KMS-11 (cell line): ENCODE measurements around the gene PRKCD.

ENCODE experiments used
- H2AFZ ChIP-seq: fragments of 200-600 bp; sonication (generic); 2 replicates; pipeline ENCODE4 v1.6.1; 2016; ENCODE audit warnings: antibody characterized with exemption, mixed run types, low read depth
- H3K27ac ChIP-seq: fragments of 200-600 bp; sonication (generic); 2 replicates; pipeline ENCODE4 v1.6.1; 2016; ENCODE audit warnings: mild to moderate bottlenecking, mixed run types
- H3K27me3 ChIP-seq: fragments of 200-600 bp; sonication (generic); 2 replicates; pipeline ENCODE4 v1.6.1; 2017; ENCODE audit warnings: mild to moderate bottlenecking, low read depth, mixed run types, moderate library complexity; ENCODE audit not compliant: insufficient read depth
- H3K36me3 ChIP-seq: fragments of 200-600 bp; sonication (generic); 2 replicates; pipeline ENCODE4 v1.6.1; 2017; ENCODE audit warnings: mild to moderate bottlenecking, mixed run types; ENCODE audit not compliant: insufficient read depth
- H3K4me1 ChIP-seq: fragments of 200-600 bp; sonication (generic); 2 replicates; pipeline ENCODE4 v1.6.1; 2016; ENCODE audit warnings: mild to moderate bottlenecking, low read depth, mixed run types; ENCODE audit not compliant: poor library complexity, severe bottlenecking
- H3K4me2 ChIP-seq: fragments of 200-600 bp; sonication (generic); 2 replicates; pipeline ENCODE4 v1.7.0; 2016; ENCODE audit warnings: mild to moderate bottlenecking, mixed run types
- H3K4me3 ChIP-seq: fragments of 200-600 bp; sonication (generic); IDR thresholded peaks from 2 replicates; pipeline ENCODE4 v1.6.1; 2017; ENCODE audit warnings: low read depth, low read length, mixed read lengths; ENCODE audit not compliant: insufficient read depth
- H3K79me2 ChIP-seq: fragments of 200-600 bp; sonication (generic); 2 replicates; pipeline ENCODE4 v1.6.1; 2016; ENCODE audit warnings: low read depth, mixed run types; ENCODE audit not compliant: insufficient read depth
- H3K9ac ChIP-seq: fragments of 200-600 bp; sonication (generic); 2 replicates; pipeline ENCODE4 v1.6.1; 2016; ENCODE audit warnings: mild to moderate bottlenecking, mixed run types
- H4K20me1 ChIP-seq: fragments of 200-600 bp; sonication (generic); 2 replicates; pipeline ENCODE4 v1.6.1; 2016; ENCODE audit warnings: mild to moderate bottlenecking, mixed run types; ENCODE audit not compliant: insufficient read depth
- TF ChIP-seq, protein P1 (sequence below): fragments of 200-600 bp; sonication (generic); conservative IDR thresholded peaks from 2 replicates; pipeline ENCODE4 v1.6.1; 2017; ENCODE audit warnings: low read depth, mild to moderate bottlenecking, antibody characterized with exemption, low read length, moderate library complexity, mixed read lengths

The PRKCD gene

GRCh38 chr3:53178246-53178645 lies 17.2 kb downstream of the PRKCD start:
- Histone ChIP-seq H2AFZ (no peak overlapping the region), H3K27me3 (no peaks in the 10 kb centered on the region), H3K4me1 (peaks cover 26% of the 10 kb centered on the region), H3K36me3 (no peaks in the 10 kb centered on the region), H3K9ac (no peak overlapping the region), H3K4me3 (no peak overlapping the region), H3K4me2 (no peak overlapping the region), H3K79me2 (no peaks in the 10 kb centered on the region), H3K27ac (no peak overlapping the region), H4K20me1 (no peaks in the 10 kb centered on the region)
- TF ChIP-seq, protein P1, sequence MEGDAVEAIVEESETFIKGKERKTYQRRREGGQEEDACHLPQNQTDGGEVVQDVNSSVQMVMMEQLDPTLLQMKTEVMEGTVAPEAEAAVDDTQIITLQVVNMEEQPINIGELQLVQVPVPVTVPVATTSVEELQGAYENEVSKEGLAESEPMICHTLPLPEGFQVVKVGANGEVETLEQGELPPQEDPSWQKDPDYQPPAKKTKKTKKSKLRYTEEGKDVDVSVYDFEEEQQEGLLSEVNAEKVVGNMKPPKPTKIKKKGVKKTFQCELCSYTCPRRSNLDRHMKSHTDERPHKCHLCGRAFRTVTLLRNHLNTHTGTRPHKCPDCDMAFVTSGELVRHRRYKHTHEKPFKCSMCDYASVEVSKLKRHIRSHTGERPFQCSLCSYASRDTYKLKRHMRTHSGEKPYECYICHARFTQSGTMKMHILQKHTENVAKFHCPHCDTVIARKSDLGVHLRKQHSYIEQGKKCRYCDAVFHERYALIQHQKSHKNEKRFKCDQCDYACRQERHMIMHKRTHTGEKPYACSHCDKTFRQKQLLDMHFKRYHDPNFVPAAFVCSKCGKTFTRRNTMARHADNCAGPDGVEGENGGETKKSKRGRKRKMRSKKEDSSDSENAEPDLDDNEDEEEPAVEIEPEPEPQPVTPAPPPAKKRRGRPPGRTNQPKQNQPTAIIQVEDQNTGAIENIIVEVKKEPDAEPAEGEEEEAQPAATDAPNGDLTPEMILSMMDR, result no peak

GRCh38 chr3:53179580-53179979 lies 18.6 kb downstream of the PRKCD start:
- Histone ChIP-seq H3K9ac (no peak overlapping the region), H3K79me2 (no peaks in the 10 kb centered on the region), H2AFZ (no peak overlapping the region), H4K20me1 (no peaks in the 10 kb centered on the region), H3K4me3 (no peak overlapping the region), H3K36me3 (no peaks in the 10 kb centered on the region), H3K4me1 (peaks cover 16% of the 10 kb centered on the region), H3K27ac (no peak overlapping the region), H3K27me3 (no peaks in the 10 kb centered on the region), H3K4me2 (no peak overlapping the region)
- TF ChIP-seq, protein P1, result no peak

DNA sequence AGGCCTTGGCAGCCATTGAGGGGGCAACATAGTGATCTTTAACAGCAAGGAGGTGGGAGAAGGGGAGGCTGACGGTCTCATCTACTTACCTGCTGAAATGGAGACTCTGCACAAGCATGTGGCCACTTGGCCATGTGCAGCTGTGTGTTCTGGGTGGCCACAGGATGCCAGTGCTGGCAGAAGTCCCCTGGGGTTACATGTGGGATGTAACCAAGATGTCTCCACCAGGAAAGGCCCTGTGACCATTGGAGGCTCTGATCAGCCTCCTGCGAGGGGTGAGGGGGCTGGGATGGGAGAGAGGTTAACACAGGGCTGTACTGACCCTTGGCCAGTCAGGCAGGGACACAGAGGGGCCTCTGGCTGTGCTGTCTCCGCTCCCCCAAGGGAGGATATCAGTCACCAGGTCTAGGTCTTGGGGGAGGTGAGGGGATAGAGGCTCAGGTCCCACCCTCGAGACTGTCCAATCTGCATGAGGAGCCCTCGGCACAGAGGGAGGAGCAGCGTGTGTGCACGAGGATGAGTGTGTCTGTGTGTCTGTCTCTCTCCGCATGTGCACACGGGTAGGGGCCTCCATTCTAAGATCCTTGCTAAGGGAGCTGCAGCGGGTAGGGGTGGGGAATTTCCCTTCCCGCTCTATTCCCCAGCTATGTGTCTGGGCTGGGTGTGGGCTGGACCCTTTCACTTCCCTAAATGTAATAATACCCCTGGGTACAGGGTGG lies 19.5 kb downstream of the PRKCD start:
- Histone ChIP-seq H3K4me3 (no peak overlapping the region), H3K4me1 (peaks cover 9% of the 10 kb centered on the region), H3K27ac (no peak overlapping the region), H3K9ac (no peak overlapping the region), H3K36me3 (no peaks in the 10 kb centered on the region), H2AFZ (no peak overlapping the region), H4K20me1 (no peaks in the 10 kb centered on the region), H3K27me3 (no peaks in the 10 kb centered on the region), H3K4me2 (no peak overlapping the region), H3K79me2 (no peaks in the 10 kb centered on the region)
- TF ChIP-seq, protein P1, result no peak

DNA sequence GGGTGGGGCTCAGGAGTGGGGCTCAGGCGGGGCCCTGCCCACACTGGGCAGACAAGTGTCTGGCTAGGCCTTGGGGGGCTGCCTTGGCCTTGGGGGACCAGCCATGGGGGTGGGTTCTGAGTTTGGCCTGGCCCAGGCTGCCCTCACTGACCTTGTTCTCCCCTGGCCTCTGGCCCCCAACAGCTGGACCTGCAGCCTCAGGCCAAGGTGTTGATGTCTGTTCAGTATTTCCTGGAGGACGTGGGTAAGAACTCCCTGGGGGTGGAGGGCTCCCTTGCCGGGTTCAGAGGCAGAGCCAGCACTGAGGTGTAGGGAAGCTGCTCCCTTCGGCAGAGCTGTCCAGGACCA lies 20.0 kb downstream of the PRKCD start:
- no peak overlapping the region for H3K4me3 ChIP-seq
- no peaks in the 10 kb centered on the region for H3K36me3 ChIP-seq
- TF ChIP-seq, protein P1, result no peak
- H3K27ac ChIP-seq, result no peak overlapping the region
- no peak overlapping the region for H3K9ac ChIP-seq
- no peaks in the 10 kb centered on the region for H3K79me2 ChIP-seq
- H4K20me1 ChIP-seq, result no peaks in the 10 kb centered on the region
- H3K4me2 ChIP-seq, result no peak overlapping the region
- H3K4me1 ChIP-seq, result peaks cover 9% of the 10 kb centered on the region
- H2AFZ ChIP-seq, result no peak overlapping the region
- H3K27me3 ChIP-seq, result no peaks in the 10 kb centered on the region
